OCI-LY3 (cell line): ENCODE results near the gene SETBP1.

Experiments used
- H2AFZ ChIP-seq: fragments of 200-600, 300-600 bp; shearing (Covaris generic); 2 replicates; pipeline ENCODE4 v1.6.0; 2014; ENCODE audit warnings: antibody characterized with exemption, low read depth, low read length
- H3K27ac ChIP-seq: fragments of 200-600, 300-600 bp; sonication (generic); 2 replicates; pipeline ENCODE4 v1.5.1; 2014; ENCODE audit warnings: mild to moderate bottlenecking, low read length, moderate library complexity, mixed read lengths
- H3K27me3 ChIP-seq: fragments of 200-600, 300-600 bp; sonication (generic); 2 replicates; pipeline ENCODE4 v1.6.1; 2014; ENCODE audit warnings: low read depth, low read length, mixed read lengths
- H3K36me3 ChIP-seq: fragments of 200-600, 300-600 bp; sonication (generic); replicated peaks from 2 replicates; pipeline ENCODE3; 2014; ENCODE audit warnings: low read depth, low read length, mixed read lengths
- H3K4me1 ChIP-seq: fragments of 300-600, 200-600 bp; sonication (generic); 2 replicates; pipeline ENCODE4 v1.6.1; 2014; ENCODE audit warnings: low read length, mixed read lengths
- H3K4me2 ChIP-seq: fragments of 200-600, 300-600 bp; sonication (generic); 2 replicates; pipeline ENCODE4 v1.6.1; 2014; ENCODE audit warnings: low read length, mixed read lengths
- H3K4me3 ChIP-seq: fragments of 300-600, 200-600 bp; sonication (generic); 2 replicates; pipeline ENCODE4 v1.5.1; 2014; ENCODE audit warnings: antibody characterized with exemption, mild to moderate bottlenecking, low read length, moderate library complexity
- H3K79me2 ChIP-seq: fragments of 300-600, 200-600 bp; shearing (Covaris generic); 2 replicates; pipeline ENCODE4 v1.6.1; 2014; ENCODE audit warnings: mild to moderate bottlenecking, low read length, mixed read lengths
- H3K9ac ChIP-seq: fragments of 300-600, 200-600 bp; shearing (Covaris generic); 2 replicates; pipeline ENCODE4 v1.6.0; 2014; ENCODE audit warnings: mild to moderate bottlenecking, low read length, moderate library complexity
- H3K9me3 ChIP-seq: fragments of 200-600, 300-600 bp; shearing (Covaris generic); 2 replicates; pipeline ENCODE4 v1.6.1; 2014; ENCODE audit warnings: low read length, mixed read lengths; ENCODE audit not compliant: insufficient read depth
- H4K20me1 ChIP-seq: fragments of 200-600, 300-600 bp; sonication (generic); 2 replicates; pipeline ENCODE4 v1.6.1; 2016; ENCODE audit warnings: low read length, mixed read lengths; ENCODE audit not compliant: insufficient read depth
- CTCF ChIP-seq: fragments of 200-600, 300-600 bp; sonication (generic); IDR thresholded peaks from 2 replicates; pipeline ENCODE4 v1.5.1; 2014; ENCODE audit warnings: antibody characterized with exemption, low read length, low read depth
- EZH2phosphoT487 ChIP-seq: fragments of 200-600 bp; shearing (Covaris generic); IDR thresholded peaks from 2 replicates; pipeline ENCODE4 v1.6.1; 2018; ENCODE audit warnings: antibody characterized with exemption, mixed run types, low read depth

Gene SETBP1

GRCh38 chr18:44954257-44954656 is 273.6 kb downstream of the SETBP1 start:
- H3K27ac ChIP-seq: no peak overlapping the region
- TF ChIP-seq EZH2phosphoT487: no peak
- no peak for TF ChIP-seq CTCF

GRCh38 chr18:44955825-44956224 is 275.1 kb downstream of the SETBP1 start:
- H3K4me3 ChIP-seq: no peak overlapping the region
- H3K4me1 ChIP-seq: peaks cover under 1% of the 10 kb centered on the region
- H3K27me3 ChIP-seq: no peaks in the 10 kb centered on the region
- no peak overlapping the region for H3K9ac ChIP-seq
- H3K9me3 ChIP-seq: no peaks in the 10 kb centered on the region
- no peaks in the 10 kb centered on the region for H4K20me1 ChIP-seq
- H3K36me3 ChIP-seq: no peaks in the 10 kb centered on the region
- no peak overlapping the region for H2AFZ ChIP-seq
- TF ChIP-seq EZH2phosphoT487 (no peak), CTCF (no peak)
- no peak overlapping the region for H3K4me2 ChIP-seq
- H3K27ac ChIP-seq: no peak overlapping the region
- no peaks in the 10 kb centered on the region for H3K79me2 ChIP-seq

More at GRCh38 chr18:44954257-44954656, 273.6 kb downstream of the SETBP1 start:
- Histone ChIP-seq H3K4me3 (no peak overlapping the region), H2AFZ (no peak overlapping the region), H4K20me1 (no peaks in the 10 kb centered on the region), H3K36me3 (no peaks in the 10 kb centered on the region), H3K9me3 (no peaks in the 10 kb centered on the region), H3K4me1 (no peaks in the 10 kb centered on the region), H3K9ac (no peak overlapping the region), H3K79me2 (no peaks in the 10 kb centered on the region), H3K27me3 (no peaks in the 10 kb centered on the region), H3K4me2 (no peak overlapping the region)

GRCh38 chr18:44957025-44957424 is 276.3 kb downstream of the SETBP1 start:
- no peaks in the 10 kb centered on the region for H3K27me3 ChIP-seq
- TF ChIP-seq CTCF: no peak
- TF ChIP-seq EZH2phosphoT487: no peak
- no peaks in the 10 kb centered on the region for H3K36me3 ChIP-seq
- H3K9ac ChIP-seq: no peak overlapping the region
- peaks cover 10% of the 10 kb centered on the region for H3K4me1 ChIP-seq
- no peak overlapping the region for H3K4me3 ChIP-seq
- no peaks in the 10 kb centered on the region for H4K20me1 ChIP-seq
- no peaks in the 10 kb centered on the region for H3K9me3 ChIP-seq
- H3K79me2 ChIP-seq: no peaks in the 10 kb centered on the region
- H3K4me2 ChIP-seq: no peak overlapping the region
- no peak overlapping the region for H3K27ac ChIP-seq
- no peak overlapping the region for H2AFZ ChIP-seq

GRCh38 chr18:44957461-44957860 is 276.8 kb downstream of the SETBP1 start:
- Histone ChIP-seq H3K4me3 (no peak overlapping the region), H3K4me2 (no peak overlapping the region), H3K79me2 (no peaks in the 10 kb centered on the region), H3K27ac (no peak overlapping the region), H3K9ac (no peak overlapping the region), H3K9me3 (no peaks in the 10 kb centered on the region), H4K20me1 (no peaks in the 10 kb centered on the region), H3K36me3 (no peaks in the 10 kb centered on the region), H3K4me1 (peaks cover 10% of the 10 kb centered on the region), H2AFZ (no peak overlapping the region), H3K27me3 (no peaks in the 10 kb centered on the region)
- TF ChIP-seq EZH2phosphoT487 (no peak), CTCF (no peak)
